Renal cortex interstitium (tissue), 11 donors: ENCODE data around the gene FRZB. TPM values are rescaled to one million over a fixed set of nuclear protein-coding genes. Genes with fewer than 3 reads are reported as not detected.

Experiments
- DNase-seq, 11 donors: peaks; one replicate each; pipeline ENCODE4 v3.0.0-alpha.2; 2013; ENCODE audit warnings: low read depth in 9 of 11, low spot score in 4 of 11; ENCODE audit errors: extremely low read depth in 1 of 11
- polyA plus RNA-seq, 3 donors: library from polyadenylated mRNA; unstranded; fragments of 120-200 nt; gene quantifications; one replicate each; pipeline ENCODE4 v1.2.1, GENCODE V29; 2013; ENCODE audit not compliant: insufficient read length in 3 of 3

Gene FRZB
- polyA plus RNA-seq, 3 donors: 9.5 to 10.6 (median 10.0) TPM

GRCh38 chr2:182862091-182862490 is 4.3 kb downstream of the FRZB start:
- DNase-seq: no peak

DNA sequence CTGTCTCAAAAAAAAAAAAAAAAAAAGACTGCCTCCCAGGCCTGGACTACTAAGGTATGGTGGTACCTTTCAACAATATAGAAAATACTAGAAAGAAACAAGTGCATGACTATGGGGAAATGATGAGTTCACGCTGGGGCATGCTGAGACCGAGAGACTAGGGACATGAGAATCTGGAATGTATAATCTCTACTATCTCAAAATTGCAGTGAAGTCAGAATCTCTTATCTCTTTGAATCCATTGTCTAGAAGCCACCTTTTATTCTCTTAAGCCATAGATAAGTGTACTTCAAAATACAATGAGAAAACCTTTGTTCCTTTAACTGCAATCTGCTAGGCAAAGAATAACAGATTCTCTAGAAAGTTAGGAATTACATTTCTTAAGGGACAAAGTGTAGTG is 5.6 kb downstream of the FRZB start:
- no peak for DNase-seq

DNA sequence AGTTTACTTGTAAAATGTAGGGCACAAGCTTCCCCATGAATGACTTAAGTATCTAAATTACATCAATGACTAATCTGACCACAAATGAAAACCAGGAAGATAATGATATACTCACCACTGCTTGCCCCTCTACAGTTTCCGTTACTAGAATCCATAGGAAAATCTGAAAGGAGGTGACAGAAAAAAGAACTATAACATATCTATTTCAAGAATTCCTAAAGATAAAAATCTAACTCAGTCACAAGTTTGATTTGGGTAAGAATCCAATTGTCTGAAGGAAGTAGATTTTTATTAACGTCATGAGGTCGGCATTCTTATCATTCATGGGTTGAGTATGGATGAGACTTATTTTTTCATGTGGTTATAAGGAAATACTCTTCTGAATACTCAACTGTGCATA is 7.8 kb downstream of the FRZB start:
- DNase-seq: no peak

DNA sequence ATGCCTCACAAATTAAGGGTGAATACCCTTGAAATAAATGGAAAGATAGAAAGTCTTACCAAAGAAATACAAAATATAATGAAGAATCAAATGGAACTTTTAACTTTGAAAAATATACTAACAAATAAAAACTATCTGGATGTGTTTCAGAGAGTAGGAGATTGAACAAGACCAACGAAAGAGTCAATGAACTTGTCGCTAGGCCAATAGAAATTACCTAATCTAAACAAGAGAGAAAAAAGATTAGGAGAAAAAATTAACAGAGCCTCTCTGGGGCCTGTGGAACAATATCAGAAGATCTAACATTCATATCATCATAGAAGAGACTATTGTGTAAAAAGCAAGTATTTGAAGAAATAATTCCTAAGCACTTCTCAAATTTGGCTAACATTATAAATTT is 11.1 kb downstream of the FRZB start:
- no peak for DNase-seq

- DNase-seq: no peak
Measured at GRCh38 chr2:182854375-182855105, 11.9 kb downstream of the FRZB start.

DNA sequence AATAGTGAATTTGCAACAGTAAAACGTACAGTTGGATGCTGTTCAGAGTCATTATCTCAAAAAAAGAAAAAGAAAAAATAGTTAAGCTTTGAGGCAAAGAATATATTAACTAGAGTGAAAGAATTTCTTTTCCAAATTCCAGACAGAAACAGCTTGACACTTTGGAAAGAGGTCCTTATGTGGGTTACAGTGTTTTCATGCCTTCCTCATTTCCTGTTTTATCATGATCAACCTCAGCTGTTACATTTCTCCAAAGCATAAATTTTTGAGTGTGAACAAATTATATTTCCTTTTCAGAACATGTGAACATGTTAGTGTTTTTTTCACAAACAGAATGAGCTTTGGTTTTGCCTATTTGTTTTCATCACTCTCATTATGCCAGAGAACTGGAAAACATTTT is 13.6 kb downstream of the FRZB start:
- peak in 1 of 11 donors; percentile 37 for DNase-seq

DNA sequence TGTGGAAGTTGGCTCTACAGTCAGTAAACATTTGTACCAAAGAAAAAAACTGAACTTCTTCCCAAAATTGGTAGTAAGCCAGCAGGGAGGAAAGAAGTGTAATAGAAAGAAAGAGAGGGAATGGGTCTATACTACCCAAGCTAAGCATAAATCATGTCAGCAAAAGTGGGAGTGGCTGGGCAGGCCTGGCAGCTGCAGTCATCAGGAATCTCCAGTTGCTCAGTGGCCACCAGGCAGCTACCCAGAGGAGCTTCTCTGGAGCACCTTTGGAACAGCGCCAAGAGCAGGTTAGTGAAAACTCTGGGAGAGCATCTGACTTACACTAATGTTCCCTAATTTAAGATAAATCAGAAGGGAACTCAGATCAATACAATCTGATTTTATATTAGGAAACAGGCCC is 14.3 kb downstream of the FRZB start:
- no peak for DNase-seq

DNA sequence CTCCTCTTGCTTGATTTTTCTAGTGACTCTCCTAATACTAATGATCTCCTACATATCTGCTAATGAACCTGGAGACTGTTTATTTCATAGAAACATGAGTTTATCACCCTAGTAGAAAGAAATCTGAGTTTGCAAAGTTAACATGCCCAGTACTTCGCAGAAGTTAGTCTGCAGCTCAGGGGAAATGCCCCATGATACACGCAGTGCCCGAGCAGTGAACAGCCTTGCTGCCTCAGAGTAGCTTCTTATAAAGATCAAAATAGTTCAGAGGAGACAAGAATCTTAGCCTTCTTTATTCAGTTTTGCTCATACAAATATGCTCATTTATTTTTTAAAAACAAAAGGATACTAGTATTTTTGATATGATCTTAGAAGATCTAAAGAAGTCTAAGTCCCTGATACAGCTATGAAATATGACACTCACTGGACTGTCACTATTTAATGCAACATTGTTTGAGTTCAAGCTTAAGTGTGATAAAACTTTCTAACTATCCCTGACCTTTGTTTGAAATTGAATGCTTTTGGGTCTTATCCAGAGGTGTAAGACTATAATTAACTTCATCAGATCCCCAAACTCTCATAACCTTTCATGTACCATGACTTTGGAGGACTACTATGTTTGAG is 20.5 kb downstream of the FRZB start:
- DNase-seq: no peak

GRCh38 chr2:182836451-182836850 is 30.0 kb downstream of the FRZB start:
- no peak for DNase-seq

- DNase-seq: no peak
Measured at GRCh38 chr2:182834293-182834692, 32.1 kb downstream of the FRZB start.

GRCh38 chr2:182833084-182833854 is 33.2 kb downstream of the FRZB start:
- DNase-seq: no peak

GRCh38 chr2:182831921-182832320 is 34.5 kb downstream of the FRZB start:
- DNase-seq: no peak

- no peak for DNase-seq
Measured at GRCh38 chr2:182831101-182831500, 35.3 kb downstream of the FRZB start.

DNA sequence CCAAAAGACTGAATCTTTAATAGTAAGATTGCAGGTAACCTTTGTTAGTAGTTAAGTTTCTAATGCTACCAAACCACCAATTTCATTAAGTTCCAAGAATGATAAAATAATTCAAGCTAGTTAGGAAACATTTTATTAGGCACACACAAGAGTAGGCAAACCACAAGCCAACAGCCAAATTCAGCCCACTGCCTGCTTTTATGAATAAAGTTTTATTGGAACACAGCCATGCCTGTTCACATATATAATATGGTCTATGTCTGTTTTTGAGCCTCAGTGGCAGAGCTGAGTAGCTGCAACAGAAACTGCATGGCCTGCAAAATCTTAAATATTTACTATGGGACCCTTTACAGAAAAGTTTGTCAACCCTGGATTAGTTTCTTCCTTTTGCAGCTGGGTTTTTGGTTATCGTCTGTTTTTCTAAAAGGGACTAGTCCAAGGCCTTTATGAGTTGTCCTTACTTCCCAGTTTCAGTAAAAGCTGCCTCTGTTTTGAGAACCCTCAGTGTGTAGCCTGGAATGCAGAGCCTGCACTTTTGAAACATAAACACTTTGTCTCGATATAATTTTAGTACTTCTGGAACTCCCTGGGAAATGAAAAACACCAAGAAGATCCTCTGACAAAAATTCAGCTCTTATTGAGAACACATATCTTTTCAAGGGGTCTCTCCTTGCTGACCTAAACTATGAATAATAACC is 39.1 kb downstream of the FRZB start:
- no peak for DNase-seq

DNA sequence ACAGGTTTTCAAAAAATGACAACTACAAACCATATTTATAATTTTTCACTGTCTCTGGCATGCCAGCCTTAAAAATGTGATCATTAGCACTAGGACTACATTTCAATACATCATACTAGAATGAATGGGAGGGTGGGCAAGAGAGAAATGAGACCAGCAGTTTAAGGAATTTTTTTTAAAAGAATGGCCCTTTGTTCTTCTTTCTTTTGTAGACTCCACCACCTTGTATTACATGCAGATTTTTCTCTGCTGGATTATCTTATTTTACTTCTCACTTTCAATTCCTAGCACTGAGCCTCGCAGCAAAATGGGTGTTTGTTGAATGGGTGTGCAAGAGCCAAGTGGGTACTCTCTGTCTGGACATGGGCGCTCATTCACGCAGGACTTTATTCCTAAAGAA is 39.9 kb downstream of the FRZB start:
- DNase-seq: no peak

DNA sequence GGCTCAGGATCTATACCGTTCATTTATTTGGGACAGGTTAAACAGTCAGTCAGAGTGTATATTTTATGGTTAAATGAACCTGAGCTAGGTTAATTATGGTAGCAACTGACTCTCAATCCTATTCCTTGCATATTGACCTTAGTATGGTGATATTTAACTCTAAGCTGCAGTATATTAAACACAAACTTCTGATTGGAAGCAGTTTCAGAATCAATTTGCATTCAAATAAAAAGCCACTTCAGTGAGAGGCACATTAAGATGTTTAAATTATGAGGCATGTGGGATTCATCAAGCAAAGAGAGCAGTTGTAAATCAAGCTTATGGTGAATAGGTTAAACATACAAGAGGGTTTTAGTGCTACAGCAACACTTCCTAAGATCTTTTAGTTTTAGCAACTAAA is 40.4 kb downstream of the FRZB start:
- peak in 2 of 11 donors; percentile 15 to 25 for DNase-seq

DNA sequence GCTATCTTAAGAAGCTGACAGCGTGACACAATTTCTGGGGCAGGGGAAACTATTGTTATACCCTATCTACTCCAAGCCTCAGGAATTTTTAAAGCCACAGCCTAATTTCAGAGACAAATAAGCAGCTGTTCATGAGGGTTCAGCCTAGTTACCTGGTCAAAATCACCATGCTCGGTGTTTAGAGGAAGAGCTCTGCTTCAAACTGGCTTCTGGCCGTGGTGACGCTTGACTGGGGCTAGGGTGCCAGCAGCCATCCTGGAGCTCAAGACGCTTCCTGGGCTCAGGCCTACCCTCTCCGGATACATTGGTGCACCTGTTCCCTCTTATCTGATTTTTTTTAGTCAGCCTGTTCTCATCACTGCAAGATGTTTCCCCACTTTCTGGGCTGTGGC is 41.7 kb downstream of the FRZB start:
- no peak for DNase-seq

GRCh38 chr2:182824056-182824766 is 42.2 kb downstream of the FRZB start:
- no peak for DNase-seq

DNA sequence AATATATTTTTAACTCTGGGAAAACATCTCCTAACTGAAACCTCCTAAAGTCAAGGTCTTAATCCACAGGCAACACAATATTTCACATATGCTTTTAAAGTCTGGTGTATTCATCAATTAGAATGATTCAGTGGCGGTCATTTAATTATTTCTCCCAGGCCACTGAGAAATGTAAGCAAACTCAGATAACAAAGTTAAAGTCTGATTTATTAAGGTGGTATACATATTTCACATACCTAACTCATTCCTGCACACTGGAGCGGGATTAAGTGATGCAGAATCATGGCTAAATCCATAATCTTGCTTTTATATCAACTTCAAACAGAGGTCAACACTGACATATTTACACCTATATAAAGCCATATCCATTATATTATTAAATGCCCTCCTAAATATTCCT is 43.7 kb downstream of the FRZB start:
- no peak for DNase-seq
